ENCODE results near the gene MPRIP. TPM values are rescaled to one million over a fixed set of nuclear protein-coding genes. Genes with fewer than 3 reads are reported as not detected.

Gene MPRIP
- total RNA-seq, 6 experiments from 2014 or later, result 39.0 to 97.6 (median 76.7) TPM

DNA sequence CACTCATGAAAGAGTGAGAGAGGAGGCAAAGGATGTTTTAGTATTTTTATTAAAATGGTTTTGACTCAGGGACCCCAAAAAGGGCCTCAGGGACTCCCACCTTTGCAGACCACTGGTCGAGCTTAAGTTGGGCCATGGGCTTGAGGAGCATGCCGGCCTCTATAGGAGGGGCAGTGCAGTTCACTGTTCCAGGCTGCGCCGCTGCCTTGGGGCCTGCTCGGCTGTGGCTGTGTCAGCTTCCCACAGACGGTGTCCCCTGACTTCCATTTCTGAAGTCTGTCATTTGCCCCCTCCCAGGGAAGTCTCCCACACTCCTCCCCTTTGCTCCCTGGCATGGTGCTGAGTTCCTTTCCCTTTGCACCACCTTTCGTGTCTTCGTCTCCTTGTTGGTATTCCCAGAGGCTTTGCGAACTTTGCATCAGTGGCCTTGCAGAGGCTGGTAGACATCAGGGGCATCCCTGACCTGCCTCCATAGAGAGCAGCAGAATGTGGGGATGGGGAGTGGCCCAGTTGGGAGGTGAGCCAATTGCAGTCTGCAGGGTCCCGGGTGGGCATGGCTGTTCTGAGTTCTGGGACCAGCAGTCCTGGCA lies 17.1 kb downstream of the MPRIP start:
- H3K27me3 ChIP-seq, result no peaks in the 10 kb centered on the region
- DNase-seq, result peak in 1 of 3 donors; percentile 36
- intact Hi-C loops (cut with DNase I), result no loop called here
- peaks cover 0 to 36% (median 18%) of the 10 kb centered on the region in 4 donors for H3K4me1 ChIP-seq
- no peaks in the 10 kb centered on the region for H3K9me3 ChIP-seq
- TF ChIP-seq, protein P1, sequence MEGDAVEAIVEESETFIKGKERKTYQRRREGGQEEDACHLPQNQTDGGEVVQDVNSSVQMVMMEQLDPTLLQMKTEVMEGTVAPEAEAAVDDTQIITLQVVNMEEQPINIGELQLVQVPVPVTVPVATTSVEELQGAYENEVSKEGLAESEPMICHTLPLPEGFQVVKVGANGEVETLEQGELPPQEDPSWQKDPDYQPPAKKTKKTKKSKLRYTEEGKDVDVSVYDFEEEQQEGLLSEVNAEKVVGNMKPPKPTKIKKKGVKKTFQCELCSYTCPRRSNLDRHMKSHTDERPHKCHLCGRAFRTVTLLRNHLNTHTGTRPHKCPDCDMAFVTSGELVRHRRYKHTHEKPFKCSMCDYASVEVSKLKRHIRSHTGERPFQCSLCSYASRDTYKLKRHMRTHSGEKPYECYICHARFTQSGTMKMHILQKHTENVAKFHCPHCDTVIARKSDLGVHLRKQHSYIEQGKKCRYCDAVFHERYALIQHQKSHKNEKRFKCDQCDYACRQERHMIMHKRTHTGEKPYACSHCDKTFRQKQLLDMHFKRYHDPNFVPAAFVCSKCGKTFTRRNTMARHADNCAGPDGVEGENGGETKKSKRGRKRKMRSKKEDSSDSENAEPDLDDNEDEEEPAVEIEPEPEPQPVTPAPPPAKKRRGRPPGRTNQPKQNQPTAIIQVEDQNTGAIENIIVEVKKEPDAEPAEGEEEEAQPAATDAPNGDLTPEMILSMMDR (IDR thresholded peaks at IDR 0.05), result no peak
- no peak for TF ChIP-seq POLR2A (IDR thresholded peaks at IDR 0.05)
- peaks cover 0 to 2% (median 0%) of the 10 kb centered on the region in 4 donors for H3K36me3 ChIP-seq
- H3K27ac ChIP-seq, result no peak overlapping the region
- WGBS (ENCODE audit: insufficient coverage, low coverage, low lambda C conversion rate, missing lambda C conversion rate), result 85% methylated on average over 4 of the region's 10 CpGs
- H3K4me3 ChIP-seq, result no peak overlapping the region
- ATAC-seq, result no peak

- intact Hi-C loops (cut with DNase I), result no loop called here
- Histone ChIP-seq H3K27ac (peak overlapping the region in 1 of 3 donors; percentile 48), H3K36me3 (peaks cover 0 to 2% (median 0%) of the 10 kb centered on the region in 4 donors), H3K27me3 (no peaks in the 10 kb centered on the region), H3K4me1 (peaks cover 0 to 44% (median 18%) of the 10 kb centered on the region in 4 donors), H3K9me3 (no peaks in the 10 kb centered on the region), H3K4me3 (no peak overlapping the region)
- DNase-seq, result peak in 1 of 3 donors; percentile 43
- TF ChIP-seq POLR2A (IDR thresholded peaks at IDR 0.05), result no peak
- TF ChIP-seq, protein P1 (IDR thresholded peaks at IDR 0.05), result no peak
- no peak for ATAC-seq
- WGBS (ENCODE audit: insufficient coverage, low coverage, low lambda C conversion rate, missing lambda C conversion rate), result 69% methylated on average over 6 of the region's 10 CpGs
These were observed 18.0 kb downstream of the MPRIP start for GRCh38 chr17:17060001-17060922.

DNA sequence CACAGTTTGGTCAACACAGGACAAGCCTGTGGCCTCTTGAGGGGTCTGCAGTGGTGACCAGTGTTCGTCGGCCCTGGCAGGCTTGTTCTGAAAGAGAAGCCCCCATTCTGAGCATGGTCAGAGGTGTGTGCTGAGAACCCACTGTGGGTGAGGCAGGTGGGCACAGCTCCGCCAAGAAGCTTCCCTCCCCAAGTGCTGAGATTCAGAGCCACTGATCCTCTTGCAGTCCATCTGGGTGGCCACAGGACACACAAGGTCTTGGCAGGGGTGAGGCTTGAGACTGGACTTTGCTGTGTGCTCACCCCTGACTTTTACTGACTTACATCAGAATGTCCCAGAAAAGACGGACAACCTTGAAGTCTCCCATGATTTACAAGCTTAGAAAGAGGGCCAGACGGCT lies 18.7 kb downstream of the MPRIP start:
- DNase-seq, result peak in 1 of 3 donors; percentile 57
- WGBS (ENCODE audit: insufficient coverage, low coverage, low lambda C conversion rate, missing lambda C conversion rate), result 49% methylated on average over 2 of the region's 5 CpGs
- Histone ChIP-seq H3K36me3 (peaks cover 0 to 2% (median 0%) of the 10 kb centered on the region in 4 donors), H3K4me3 (no peak overlapping the region), H3K4me1 (peaks cover 0 to 45% (median 18%) of the 10 kb centered on the region in 4 donors), H3K9me3 (no peaks in the 10 kb centered on the region), H3K27ac (peak overlapping the region in 1 of 3 donors; percentile 48), H3K27me3 (no peaks in the 10 kb centered on the region)
- TF ChIP-seq, protein P1 (IDR thresholded peaks at IDR 0.05), result no peak
- no peak for TF ChIP-seq POLR2A (IDR thresholded peaks at IDR 0.05)
- intact Hi-C loops (cut with DNase I), result no loop called here
- ATAC-seq, result peak; percentile 25 to 65 (median 56)

DNA sequence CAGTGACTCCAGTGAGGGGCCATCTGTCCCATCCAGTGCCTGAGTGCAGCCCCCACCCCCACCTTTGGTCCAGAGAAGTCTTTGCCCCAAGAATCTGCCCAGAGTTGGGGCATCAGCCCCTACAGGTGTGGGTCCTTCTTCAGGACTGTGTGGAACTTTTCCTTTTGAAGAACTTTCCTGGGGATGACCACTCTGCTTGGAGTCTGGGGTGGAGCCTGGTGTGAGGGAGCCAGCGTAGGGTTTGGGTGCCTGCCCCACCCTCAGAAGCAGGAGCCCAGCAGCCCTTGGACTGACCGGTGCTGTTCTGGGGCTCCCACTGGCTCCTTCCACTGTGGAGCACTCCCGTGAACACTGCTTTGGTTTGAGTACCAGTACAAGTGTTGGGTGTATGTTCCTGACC lies 19.3 kb downstream of the MPRIP start:
- peak overlapping the region in 1 of 3 donors; percentile 48 for H3K27ac ChIP-seq
- H3K4me1 ChIP-seq, result peaks cover 0 to 45% (median 18%) of the 10 kb centered on the region in 4 donors
- TF ChIP-seq, protein P1 (IDR thresholded peaks at IDR 0.05), result no peak
- no peak for TF ChIP-seq POLR2A (IDR thresholded peaks at IDR 0.05)
- DNase-seq, result peak in 2 of 3 donors; percentile 27 to 33
- H3K27me3 ChIP-seq, result no peaks in the 10 kb centered on the region
- intact Hi-C loops (cut with DNase I), result no loop called here
- WGBS (ENCODE audit: insufficient coverage, low coverage, low lambda C conversion rate, missing lambda C conversion rate), result no CpG with 5 or more reads among the region's 3 CpGs
- no peak overlapping the region for H3K4me3 ChIP-seq
- H3K9me3 ChIP-seq, result no peaks in the 10 kb centered on the region
- ATAC-seq, result no peak
- peaks cover 0 to 2% (median 0%) of the 10 kb centered on the region in 4 donors for H3K36me3 ChIP-seq
